Astrocyte of the hippocampus (primary cell): ENCODE results near the gene CCDC92.

Experiments used
- DNase-seq: peaks from one replicate; pipeline ENCODE4 v3.0.0; 2011; ENCODE audit warnings: low read depth, low spot score

Gene CCDC92

DNA sequence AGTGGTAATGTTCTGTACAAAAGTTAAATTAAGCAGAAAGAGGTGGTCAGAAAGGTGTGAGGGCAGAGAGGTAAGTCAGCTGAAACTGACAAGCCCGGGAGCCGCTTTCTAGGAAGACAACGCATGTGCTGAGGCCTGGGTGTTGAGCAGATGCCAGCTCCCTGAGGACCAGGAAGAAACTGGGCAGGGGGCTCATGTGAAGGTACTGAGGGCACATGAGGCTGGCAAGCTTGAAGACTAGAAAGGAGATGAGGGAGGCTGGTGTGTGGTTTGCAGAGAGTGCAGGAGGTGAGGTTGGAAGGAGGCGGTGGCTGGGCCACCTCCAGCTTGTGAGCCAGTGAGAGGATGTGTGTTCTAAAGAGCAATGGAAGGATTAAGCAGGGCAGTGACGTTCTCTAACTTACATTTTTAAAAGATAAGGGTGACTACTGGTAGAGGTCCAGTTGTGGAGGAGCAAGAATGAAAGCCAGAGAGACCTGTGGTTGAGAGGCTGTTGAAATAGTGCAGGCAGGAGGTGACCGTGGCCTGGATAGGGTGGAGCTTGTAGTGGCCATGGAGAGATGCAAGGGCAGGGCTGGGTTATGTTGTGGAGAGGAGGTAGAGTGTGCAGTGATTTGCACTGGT is 29.5 kb upstream of the CCDC92 start:
- no peak for DNase-seq

DNA sequence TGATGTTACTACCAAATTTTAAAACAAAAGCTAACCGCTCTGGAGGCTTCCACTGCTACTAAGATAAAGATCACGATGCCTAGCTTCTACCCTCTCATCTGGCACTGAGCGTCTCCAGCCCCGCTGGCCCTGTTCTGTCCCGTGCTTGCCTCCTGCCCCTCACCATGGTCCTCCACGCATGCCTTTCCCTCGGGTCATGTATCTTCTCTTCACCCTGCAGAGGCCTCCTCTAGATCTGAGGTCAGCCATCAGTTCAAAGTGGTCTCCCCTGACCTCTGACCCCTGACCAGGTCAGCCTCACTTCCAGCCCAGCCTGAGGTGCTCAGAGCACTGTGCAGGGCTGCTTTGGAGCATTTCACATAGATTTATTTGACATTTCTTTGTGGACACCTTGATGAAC is 28.7 kb upstream of the CCDC92 start:
- no peak for DNase-seq

DNA sequence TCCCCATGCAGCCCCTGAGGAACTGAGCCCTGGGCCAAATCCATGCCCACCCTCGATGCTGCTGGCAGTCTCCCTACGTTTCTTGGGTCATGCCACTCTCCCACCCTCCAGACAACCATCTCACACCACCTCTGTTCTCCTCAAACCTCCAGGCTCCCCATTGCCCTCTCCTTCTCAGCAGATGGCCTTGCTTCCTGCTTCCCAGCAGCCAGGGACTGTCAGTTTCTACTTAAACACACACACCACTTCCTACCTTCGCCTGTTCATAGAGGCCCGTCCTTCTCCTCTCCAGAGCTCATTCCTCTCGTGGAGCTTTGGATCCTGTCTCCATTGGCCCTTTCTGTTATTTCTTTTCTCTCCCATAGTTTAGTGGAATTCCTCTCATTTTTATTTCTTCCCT is 27.5 kb upstream of the CCDC92 start:
- DNase-seq, result no peak

DNA sequence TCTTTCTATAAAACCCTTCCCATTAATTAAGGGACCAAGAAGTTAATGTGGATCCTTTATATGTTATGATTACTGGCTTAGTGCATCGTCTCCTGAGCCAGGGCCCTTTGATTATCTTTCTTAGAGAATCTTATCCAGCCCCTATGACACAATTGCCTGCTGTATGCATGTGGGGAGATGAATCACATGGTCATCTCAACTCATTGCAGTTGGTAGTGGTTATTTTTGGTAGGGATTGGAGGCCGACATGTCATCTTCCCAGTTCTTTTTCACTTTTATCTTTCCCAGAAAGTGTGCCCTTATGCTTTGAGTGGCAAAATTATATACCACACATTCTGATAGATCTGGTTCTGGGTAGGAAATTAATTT is 26.3 kb upstream of the CCDC92 start:
- DNase-seq, result no peak

DNA sequence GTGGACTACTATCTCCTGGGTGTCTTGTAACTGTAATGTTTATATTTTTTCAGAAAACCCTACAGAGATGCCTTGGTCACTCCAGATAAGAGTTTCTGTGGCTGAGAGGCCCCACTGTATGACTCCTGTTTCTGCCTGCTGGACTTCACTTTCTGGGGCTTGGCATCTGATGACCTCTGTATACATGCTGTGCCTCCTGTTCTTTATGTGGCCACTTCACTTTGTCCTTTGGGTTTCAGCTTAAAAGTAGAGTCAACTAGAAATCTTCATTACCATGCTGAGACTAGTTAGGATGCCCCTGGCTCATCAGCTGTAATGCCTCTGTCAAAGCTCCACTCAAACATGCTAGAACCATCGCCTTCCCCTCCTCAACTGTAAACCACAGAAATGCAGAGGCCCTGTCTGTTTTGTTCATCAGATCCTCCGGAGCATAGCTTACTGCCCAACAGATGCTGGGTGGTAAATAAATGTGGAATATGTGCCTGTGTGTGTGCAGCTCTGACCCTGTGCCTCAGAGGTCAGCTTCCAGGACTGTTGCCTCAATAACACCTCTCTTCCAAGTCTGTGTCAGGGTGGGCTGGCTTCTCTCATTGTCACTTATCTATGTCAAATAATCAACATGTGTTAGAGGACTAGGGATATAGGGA is 25.8 kb upstream of the CCDC92 start:
- no peak for DNase-seq

DNA sequence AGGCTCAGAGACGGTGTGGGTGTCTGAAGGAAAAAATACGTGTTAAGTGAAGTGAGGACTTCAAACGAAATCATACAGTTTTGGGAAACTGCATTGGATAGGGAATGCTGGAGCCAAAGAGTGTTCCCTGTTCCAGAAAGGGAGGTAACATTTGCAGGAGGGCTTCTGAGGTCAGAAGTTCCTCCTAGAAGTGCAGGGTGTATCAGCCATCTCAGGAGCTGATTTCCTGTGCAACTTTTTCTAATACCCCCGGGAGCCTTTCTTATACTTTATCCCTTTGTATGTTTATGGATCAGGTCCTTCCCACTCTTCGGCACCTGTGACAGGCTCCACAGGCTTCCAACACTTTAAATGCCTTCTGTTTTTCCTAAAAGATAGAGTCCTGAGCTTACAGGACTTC is 25.3 kb upstream of the CCDC92 start:
- no peak for DNase-seq

DNA sequence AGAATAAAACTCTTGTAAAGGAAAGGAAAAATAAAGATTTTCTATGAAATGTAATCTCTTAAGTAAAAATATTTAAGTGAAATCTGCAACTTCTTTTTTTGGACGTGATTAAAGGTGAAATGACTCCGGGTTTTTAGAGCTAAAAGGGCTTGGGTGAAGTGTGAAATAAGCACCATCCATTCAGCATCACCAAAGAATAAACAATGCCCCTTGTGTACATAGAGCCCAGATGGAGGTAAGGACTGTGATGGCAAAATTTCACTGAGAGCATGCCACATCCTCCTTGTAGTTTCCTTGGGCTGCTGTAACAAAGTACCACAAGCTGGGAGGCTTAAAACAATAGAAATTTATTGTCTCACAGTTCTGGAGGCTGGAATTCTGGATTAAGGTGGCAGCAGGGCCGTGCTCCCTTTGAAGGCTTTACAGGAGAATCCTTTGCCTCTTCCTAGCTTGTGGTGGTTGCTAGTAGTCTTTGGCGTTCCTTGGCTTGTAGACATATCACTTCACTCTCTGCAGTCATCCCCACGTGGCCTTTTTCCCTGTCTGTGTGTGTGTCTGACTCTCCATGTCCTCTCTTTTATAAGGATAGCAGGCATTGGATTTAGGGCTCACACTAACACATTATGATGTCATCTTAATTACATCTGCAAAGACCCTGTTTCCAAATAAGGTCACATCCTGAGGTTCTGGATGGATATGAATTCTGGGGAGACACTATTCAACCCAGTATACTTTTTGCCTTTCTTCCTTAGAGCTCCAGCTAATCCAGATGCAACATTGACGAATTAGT is 24.6 kb upstream of the CCDC92 start:
- DNase-seq, result no peak

DNA sequence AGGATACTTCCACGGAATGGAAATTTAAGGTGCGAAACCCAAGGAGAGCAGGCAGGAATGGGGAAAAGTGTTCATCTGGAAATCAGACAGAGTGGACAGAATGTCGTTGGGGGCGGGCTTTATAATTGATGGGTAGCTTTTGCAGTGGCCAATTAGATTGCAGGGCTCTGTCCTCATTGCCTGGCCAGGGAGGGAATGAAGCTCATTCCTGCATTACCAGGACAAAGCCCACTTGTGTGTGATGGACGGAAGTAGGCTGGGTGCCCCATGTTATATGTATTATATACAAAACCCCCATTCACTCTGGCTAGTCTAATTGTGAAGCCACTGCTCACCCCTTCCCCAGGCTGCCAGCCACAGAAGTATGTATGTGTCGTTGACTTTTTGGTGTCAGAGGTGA is 23.9 kb upstream of the CCDC92 start:
- no peak for DNase-seq

DNA sequence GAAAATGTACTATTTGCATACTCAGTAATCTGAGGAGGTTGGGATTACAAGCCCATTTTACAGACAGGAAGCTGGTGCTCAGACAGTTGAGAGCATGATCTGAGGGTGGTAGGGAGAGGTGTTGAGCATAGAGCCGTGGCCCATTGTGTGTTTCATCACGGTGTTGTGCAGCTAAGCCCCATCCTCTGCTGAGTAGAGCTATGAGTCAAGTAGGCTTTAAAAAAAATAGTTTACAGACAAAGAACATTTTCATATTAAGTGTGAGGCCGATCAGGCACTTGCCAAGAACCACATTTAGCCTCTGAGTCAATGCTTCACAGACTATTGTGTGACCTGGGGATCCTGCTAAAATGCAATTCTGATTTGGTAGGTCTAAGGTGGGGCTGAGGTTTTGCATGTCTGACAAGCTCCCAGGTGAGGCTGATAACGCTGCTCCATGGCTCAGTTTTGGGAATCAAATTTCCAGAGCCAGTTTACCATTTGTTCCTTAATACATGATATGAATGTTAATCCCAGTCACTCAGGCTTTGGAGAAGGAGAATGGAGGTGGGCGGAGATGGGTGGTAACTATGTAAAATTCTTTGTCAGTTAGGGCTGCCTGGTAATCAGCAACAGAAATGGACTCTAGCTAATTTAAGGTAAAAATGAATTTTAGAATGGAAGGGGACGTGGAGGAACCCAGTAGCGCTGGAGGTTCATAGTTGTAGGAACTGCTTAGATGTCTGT is 22.6 kb upstream of the CCDC92 start:
- DNase-seq, result peak; percentile 78

DNA sequence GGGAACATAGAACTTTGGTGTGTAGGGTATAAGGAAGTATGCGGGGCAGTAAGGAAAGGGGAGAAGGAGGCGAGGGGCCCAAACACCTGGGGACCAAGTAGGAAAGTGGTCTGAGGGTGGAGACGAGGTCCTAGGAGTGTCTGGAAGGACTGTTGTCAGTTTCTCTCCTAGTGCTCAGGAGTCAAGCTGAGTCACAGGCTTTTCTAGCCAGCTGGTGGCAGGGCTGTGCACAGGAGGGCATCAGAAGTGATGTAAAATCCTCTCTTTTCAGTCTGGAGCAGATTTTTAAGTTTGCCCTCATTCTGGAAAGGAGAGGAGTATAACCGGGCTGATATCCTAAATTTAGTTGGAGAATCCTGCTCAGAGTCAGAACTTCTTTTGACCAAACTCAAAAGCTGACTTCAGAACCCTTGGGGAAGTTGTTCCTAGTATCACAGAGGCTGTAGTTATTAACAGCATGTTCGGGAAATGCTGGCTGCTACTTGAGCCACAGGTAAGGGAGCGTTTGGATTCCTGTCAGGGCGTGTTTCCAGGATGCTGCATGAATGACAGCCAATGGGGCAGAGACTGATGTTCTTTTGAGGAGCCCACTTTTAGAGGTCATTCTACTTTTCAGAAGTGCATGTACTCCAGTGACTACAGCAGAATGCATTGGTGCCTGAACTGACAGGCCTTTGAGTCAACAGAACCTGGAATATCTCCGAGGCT is 19.6 kb upstream of the CCDC92 start:
- DNase-seq, result peak; percentile 46

DNA sequence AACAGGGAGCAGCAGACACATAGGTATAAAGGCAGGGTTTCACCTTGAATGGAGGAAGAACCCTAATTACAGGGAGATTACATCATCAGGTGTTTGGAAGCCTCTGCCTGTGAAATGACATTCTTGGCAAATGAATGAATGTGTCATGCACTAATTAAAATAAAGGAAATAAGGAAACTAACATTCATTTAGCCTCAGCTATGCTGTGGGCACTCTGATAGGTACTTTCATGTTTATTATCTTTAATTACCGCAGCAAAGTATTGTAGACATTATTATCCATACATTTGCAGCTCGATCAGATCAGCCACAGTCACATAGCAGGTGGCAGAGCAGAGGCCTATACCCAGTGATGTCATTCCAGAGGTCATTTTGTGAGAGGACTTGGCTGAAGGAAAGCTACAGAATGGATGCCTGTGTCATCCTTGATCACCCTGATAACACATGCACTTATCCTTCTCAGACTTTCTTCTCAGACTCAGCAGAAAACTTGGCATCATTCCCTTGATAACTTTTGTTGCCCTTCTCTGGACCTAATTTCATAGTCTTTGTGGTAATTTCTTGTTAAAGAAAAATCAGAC is 18.8 kb upstream of the CCDC92 start:
- no peak for DNase-seq

DNA sequence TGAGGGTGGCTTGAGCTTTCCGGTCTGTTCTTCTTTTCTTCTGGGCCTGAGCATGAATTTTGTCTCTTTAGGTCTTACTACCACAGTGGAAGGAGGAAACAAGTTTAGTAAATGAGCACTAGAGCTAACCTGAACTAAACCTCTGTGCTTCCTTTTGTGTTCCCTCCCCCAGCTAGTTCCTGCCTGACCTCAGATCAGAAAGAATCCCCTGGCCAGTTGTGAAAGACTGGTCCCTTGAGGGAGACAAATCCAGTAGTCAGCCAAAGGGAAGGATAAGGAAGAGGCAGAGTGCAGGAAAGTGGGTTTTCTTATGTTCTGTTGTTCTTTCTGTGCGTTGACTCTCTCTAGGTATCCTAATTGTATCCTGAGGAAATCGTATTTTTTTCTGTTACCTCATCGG is 17.9 kb upstream of the CCDC92 start:
- no peak for DNase-seq

DNA sequence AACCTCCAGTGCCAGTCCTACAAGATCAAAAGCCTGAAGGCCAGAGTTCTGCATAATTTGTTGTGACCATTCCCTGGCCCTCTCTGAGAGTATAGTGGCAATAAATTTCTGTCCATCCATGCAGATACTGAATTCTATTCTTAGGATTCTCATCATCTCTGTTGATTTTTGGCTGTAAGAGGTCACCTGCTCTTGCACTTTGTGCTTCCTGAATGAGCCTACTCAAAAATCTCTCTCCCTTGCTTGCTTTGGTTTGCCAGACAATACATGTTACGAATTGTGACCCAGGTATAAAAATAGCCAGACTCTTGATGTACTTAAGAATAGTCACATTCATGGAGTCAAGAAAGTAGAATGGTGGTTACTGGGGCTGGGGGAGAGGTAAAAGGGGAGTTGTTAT is 17.1 kb upstream of the CCDC92 start:
- DNase-seq, result no peak

DNA sequence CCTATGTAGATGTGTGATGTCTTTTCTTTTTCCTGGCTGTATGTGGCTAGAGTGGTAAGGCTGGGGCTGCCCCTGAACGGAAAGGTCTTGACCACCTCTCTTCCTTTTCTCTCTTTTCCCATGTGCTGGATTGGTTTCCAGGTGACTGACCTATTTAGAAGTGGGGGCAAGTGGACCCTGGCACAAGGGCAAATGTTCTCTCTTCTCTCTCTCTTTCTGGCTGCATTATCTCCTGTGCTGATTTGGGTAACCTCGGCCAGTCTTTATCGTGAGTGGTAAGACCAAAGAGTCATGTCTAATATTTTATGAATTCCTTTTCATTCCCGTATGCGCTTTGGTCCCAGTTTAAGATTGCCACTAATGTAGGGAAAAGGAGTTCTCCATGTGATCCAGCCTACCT is 16.5 kb upstream of the CCDC92 start:
- DNase-seq, result no peak

DNA sequence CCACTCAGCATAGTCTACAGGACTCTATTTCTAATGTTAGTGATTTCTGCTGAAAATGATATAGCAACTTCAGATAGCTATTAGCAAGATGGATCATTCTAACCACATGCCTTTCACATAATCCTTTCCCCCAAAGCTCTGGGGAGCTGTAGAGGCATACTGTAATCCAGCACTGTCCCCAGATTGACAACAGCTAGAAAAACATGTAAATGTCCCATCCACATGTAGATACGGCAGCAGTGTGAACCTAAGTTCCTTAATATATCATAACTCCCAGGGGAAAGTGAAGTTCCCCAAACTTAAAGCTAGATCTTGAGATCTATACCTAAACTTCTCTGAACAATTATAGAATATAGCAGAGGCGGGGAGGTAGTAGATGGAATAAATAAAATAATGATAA is 14.4 kb upstream of the CCDC92 start:
- DNase-seq, result no peak

DNA sequence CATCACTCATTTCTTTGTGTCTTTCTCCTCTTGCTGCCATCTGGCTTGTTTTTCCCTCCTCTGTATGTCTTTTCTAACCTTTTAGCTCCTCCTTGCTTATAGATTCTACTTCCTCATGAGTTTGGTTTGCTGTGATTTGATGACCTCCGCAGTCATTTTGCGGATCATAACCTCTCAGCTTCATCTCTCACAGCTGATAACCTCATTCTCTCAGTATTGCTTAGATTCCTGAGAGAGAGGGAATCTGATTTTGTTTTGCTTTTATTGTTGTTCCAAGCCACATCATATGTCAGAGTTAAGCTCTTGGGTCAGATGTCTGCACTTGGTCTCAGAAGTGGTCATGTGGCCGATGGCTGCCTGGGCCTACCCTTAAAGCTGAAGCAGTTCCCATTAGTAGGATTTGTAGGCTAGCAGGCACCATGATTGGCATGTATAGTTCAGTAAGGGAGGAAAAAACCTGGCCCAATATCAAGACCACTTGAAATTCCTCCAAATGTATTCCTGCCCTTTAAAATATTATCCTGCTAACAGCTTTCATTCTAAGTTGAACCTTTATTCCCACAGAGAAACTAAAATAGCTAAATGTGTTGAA is 13.8 kb upstream of the CCDC92 start:
- no peak for DNase-seq

DNA sequence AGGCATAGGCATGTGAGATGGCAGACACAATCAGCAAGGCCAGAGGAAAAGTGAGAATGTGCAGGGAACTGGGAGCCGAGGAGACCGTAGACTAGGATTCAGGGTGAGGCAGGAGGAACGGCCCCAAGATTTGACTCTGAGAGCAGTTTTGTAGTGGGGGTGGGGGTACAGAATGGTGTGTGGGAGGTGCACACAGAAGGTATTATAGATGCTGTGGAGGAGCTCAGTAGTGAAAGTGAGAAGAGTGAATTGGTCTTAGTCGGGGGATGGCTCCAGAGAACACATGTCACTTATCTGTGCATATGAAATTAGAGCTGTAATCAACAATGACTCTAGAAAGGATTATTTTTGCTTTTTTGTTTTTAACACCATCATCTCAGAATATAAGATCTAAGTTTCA is 12.3 kb upstream of the CCDC92 start:
- no peak for DNase-seq

DNA sequence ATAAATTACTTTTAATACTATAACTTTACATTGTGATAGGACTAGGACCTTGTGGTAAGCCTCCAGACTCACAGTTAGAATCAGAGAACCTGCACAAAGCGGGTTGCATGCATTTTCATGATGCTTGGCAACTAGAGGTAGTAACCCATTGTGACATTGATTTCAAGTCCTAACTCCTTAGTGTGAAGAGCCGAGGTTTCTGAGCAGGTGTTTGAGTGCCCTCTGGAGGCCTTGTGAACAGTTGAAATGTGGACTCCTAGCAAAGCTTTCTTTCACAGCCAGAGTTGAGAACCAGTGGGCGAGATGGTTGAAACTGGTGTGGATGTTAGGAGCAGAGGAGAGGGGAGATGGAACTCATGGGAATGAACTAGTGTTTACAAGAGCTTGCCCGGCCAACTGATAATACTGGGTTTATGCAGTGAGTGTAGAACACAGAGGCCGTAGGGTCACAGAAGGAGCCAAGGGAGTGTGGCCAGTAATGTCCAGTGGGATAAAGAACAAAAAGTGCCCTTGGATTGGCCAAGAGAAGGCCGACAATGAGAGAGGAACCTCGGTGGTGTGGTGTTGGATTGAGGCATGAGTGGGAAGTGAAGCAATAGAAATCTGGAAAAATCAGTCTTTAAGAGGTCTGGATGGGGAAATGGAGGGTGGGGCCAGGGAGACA is 11.3 kb upstream of the CCDC92 start:
- peak; percentile 77 for DNase-seq

DNA sequence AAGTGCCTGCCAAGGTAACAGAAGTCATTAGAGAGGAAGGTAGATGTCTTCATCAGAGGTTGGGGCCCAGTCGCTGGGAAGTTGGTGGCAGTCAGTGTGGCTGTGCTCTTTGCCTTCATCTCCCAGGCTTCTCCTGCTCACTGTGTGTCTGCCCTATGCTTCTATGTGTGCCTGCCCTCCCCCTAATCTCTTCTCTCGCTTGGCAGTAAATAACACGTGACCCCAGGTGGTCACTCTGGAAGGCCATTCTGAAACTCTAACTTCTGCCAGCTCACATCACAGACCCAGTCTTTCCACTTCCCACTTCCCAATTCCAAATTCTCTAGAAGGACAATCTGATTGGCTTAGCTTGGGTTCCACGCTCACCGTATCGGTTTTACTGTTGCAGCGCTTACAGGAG is 9.6 kb upstream of the CCDC92 start:
- no peak for DNase-seq

DNA sequence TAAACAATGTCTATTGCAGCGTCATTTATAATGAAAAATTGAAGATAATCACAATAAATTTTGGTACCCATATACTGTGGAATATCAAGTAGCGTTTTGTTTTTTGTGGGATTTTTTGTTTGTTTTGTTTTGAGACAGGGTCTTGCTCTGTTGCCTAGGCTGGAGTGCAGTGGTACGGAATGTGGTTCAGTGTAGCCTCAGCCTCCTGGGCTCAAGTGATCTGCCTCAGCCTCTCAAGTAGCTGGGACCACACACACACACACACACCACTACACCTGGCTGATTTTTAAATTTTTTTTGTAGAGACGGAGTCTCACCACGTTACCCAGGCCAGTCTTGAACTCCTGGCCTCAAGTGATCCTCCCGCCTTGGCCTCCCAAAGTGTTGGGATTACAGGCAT is 6.9 kb upstream of the CCDC92 start:
- DNase-seq, result no peak
